Stimulated activated CD4-positive, alpha-beta T cell treated with anti-CD3 and anti-CD28 coated beads, Interleukin-15, amount 100 ng/mL, for 24 hours (primary cell): ENCODE measurements around the gene DSE.
A peak's percentile ranks its signal among the peaks of the same experiment; 100 is the strongest.

Experiments
- DNase-seq: peaks from one replicate; pipeline ENCODE4 v3.0.0-alpha.2; 2020

The DSE gene

GRCh38 chr6:116450185-116450710, 79.5 kb downstream of the DSE start:
- DNase-seq = no peak

DNA sequence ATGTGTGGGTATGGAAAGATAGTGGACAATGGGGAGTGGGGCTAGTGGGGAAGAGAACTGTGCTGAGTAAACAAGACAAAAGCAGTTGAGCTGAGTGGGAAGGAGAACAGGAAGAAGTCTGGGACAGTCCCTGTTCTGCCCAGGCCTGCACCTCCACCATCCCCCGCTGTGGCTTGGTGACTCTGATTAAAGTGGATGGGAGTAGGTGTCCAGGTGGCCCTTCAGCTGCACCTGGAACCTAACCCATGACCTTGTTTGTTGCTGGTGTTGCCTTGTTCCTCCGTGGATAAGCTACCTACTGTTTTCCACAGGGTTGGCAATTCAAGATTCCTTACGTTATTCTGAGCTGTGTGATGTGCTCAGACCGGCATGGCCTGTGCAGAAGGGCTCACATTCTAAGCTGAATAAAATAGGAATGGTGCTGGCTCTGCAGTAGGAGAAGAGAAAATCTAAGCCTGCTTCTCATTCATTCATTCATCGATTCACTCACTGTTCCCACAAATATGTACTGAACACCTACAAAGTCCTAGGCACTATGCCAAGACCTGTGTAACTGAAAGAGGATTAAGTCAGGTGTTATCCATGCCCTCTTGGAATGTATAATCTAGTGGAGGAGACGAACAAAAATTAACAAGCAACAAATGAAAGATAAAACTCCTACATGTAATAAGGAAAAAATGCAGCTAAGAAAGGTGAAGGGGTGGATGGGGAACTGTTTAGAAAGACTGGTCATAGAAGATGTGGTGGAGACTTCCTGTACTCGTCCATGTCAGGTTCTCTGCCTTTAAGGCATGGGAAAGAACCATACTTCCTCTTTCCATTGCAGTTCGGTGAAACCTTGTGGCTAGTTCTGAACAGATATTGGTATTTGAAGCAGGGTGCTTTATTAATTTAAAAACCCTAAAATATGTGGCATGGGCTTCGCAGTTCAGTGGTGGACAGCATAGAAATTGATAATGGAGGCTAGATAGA, 80.3 kb downstream of the DSE start:
- no peak for DNase-seq

- DNase-seq = no peak
Measured at GRCh38 chr6:116451916-116452315, 81.2 kb downstream of the DSE start.

DNA sequence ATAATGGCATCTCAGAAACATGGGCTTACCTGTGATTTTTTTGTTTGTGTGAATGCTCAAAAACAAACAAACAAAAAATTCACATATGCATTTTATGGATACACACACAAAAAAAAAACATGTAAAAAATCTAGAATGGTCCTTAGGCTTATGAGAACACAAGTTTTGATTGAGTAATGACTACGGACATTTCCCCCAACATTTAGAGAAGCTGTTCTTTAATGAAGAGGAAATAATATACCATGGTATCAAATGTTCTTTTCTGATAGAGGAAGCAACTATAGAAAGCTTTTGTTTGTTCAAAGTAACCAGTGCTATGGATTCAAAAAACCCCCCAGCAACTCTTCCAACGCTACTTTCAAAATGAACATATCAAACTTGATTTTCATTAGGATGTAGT, 81.8 kb downstream of the DSE start:
- DNase-seq = no peak

DNA sequence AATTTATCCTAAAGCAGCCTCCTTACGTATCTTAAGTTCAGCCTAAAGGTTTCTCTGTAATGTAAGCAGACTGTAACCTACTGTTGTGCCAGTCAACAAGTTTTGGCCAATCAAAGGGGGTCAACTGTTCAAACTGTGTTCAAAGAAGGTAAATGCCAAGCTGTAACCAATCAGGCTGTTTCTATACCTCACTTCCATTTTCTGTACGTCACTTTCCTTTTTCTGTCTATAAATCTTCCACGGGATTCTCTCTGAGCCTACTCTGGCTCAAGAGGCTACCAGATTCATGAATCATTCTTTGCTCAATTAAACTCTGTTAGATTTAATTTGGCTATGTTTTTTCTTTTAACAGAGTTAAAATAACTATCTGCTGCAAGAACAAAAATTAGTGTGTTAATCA, 85.4 kb downstream of the DSE start:
- DNase-seq = no peak

- no peak for DNase-seq
Measured at GRCh38 chr6:116456927-116457326, 86.2 kb downstream of the DSE start.

DNA sequence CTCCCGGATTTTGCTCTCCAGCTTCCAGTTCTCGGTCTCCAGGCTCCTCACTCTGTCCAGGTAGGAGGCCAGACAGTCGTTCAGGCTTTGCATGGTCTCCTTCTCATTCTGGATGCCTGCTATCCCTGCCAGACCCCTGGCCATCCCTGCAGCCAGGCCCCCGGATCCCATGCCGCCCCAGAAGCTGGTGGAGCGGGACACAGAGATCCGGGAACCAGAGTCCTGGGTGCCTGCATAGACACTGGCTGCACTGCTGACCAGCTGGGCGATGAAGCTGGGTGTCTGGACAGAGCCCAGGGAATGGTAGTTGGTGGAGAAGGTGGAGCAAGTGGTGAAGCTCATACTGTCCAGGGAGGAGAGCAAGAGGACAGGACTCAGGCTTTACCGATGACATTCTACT, 87.5 kb downstream of the DSE start:
- DNase-seq = no peak

- no peak for DNase-seq
Measured at GRCh38 chr6:116459927-116460326, 89.2 kb downstream of the DSE start.

- DNase-seq = no peak
Measured at GRCh38 chr6:116461331-116461931, 90.7 kb downstream of the DSE start, which contains the start of gene CALHM6. Gene CALHM6 (plus strand): TSS chr6:116461375. CDS start chr6:116461930, 555 bp downstream.

GRCh38 chr6:116461932-116462885, 91.5 kb downstream of the DSE start:
- DNase-seq = peak; percentile 65

DNA sequence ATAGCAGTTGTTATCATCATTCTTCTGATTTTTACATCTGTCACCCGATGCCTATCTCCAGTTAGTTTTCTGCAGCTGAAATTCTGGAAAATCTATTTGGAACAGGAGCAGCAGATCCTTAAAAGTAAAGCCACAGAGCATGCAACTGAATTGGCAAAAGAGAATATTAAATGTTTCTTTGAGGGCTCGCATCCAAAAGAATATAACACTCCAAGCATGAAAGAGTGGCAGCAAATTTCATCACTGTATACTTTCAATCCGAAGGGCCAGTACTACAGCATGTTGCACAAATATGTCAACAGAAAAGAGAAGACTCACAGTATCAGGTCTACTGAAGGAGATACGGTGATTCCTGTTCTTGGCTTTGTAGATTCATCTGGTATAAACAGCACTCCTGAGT, 92.6 kb downstream of the DSE start:
- DNase-seq = no peak

- DNase-seq = no peak
Measured at GRCh38 chr6:116465246-116465645, 94.5 kb downstream of the DSE start.

DNA sequence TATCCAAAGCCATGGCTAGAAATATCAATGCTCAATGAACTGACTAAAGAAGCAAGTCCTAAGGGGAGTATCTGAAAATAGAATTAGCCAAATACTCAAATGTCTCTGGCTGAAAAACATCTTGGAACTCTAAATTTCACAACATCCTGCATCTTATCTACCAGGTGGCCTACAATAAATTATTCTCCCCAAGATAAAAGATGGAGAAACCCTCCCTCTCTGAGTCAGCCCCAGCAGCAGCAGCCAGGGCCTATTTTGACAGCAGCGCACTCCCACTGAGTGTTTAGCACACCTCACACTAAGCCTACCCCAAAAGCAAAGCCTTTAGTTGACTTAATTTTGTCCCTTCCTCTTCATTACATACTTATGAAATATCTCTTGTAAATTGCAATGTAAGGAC, 96.3 kb downstream of the DSE start:
- DNase-seq = no peak

GRCh38 chr6:116467514-116467913, 96.8 kb downstream of the DSE start:
- DNase-seq = no peak

DNA sequence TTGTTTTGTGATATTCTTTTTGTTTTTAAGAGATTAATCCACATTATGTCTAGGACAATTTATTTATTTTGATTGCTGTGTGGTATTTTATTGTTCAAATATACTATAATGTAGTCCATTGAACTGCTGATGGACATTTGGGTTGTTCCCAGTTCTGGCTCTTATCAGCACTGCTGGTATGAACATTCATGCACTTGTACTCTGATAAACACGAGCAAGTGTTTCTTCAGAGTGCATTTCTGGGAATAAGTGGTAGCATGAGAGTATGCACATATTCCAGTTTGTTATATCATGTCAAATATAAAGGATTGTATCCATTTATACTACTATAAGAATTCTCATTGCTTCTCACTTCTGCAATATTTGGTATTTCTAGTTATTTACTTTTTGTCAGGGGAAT, 97.5 kb downstream of the DSE start:
- no peak for DNase-seq

- no peak for DNase-seq
Measured at GRCh38 chr6:116471531-116471930, 100.8 kb downstream of the DSE start.

DNA sequence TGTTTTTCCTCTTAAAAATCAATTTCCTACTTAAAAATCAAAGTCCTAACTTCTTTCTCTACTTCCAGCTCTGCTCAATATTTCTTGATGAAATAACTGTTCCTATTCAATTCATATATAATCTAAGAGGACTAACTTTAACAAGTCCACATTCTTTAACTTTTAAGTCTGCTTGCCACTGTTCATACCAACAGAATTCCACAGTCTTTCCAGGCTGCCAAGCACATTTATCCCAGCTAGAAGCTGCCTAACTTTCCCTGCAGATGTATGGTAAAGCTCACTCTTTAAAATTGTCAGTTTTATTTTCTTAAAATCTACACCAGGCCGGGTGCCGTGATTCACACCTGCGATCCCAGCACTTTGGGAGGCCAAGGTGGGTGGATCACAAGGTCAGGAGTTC, 102.0 kb downstream of the DSE start:
- no peak for DNase-seq

GRCh38 chr6:116475141-116475540, 104.4 kb downstream of the DSE start:
- no peak for DNase-seq

DNA sequence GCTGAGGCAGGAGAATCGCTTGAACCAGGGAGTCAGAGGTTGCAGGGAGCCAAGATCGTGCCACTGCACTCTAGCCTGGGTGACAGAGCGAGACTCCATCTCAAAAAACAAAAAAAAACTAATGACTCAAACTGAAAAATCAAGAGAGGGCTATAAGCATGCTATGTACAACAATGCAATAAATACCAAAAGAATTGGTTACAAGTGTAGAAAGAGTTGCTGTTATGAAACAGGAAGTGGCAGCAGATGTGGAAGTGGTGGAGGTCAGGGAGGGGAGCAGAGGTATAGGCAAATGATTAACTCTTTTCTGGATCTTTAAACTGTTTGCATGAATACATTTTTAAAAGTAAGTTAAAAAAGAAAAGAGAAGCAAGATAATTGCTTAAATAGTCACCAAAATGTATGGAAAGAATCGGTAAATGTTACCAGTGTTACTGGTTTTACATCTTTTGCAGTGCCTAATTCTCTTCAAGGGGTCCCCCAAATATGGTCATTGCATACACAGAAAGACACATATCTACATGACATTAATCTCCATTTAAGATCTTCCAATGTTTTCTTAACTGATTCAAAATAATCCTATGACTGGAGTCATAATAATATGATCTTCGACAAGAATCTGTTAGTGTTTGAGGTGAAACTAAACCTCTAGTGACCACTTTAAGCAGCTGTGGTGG, 105.4 kb downstream of the DSE start:
- peak; percentile 14 for DNase-seq

DNA sequence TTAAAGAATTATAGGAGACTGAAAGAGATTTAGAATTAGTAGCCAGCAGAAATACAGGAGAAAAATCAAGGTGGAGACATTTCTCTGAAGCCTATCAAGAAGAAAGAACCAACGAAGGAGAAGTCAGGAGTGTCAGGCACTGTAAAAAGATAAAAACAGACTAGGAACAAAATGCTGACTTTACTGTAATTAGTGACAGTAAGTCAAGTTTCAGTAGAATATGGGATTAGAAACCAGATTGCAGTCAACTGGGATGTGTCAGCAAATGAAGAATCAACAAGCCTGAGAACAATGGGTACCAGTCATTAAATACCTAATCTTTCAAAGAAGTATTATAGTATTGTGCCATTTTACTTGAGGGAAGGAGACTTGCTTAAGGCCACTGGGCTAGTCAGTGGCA, 112.0 kb downstream of the DSE start:
- no peak for DNase-seq

- no peak for DNase-seq
Measured at GRCh38 chr6:116483616-116484015, 112.9 kb downstream of the DSE start.

DNA sequence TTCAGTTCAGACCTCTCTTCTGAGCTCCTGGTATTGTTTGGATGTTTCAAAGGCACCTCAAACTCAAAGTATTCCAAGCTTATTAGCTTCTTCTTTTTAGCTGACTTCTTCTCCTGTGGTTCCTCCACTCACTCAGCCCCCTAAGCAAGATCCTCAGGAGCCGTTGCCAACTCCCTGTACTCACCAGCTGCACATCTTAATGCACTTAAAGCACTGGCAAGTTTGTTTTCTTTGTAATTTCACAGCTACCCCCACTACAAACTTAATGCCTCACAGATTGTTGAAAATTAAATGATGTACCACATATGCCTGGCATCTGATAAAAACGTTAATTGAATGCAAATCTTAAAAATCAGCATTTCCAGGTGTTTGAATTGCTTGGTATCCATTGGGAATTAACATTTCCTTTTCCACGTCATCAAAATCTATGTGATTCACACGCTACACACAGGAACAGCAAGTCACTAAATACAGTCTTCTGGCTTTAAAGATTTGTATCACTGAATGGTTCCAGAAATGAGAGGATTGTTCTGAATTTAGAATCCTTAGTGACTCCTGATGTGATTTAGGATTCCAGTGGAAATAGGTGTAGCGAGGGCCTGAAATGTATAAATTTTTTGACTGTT, 114.9 kb downstream of the DSE start:
- no peak for DNase-seq
